HUES64 (cell line): ENCODE data around the gene SNRPA.

Source experiments
- H3K27ac ChIP-seq: 2 replicates; pipeline ENCODE4 v1.7.0; 2013; ENCODE audit warnings: low read depth, low read length, inconsistent platforms
- H3K27me3 ChIP-seq: 2 replicates; pipeline ENCODE4 v1.6.1; 2013; ENCODE audit warnings: mild to moderate bottlenecking, low read length; ENCODE audit not compliant: insufficient read depth
- H3K36me3 ChIP-seq: 2 replicates; pipeline ENCODE4 v1.6.1; 2013; ENCODE audit warnings: mild to moderate bottlenecking, low read length; ENCODE audit not compliant: insufficient read depth
- H3K4me1 ChIP-seq: 2 replicates; pipeline ENCODE4 v1.6.1; 2013; ENCODE audit warnings: mild to moderate bottlenecking, low read length, moderate library complexity; ENCODE audit not compliant: insufficient read depth
- H3K4me3 ChIP-seq: 2 replicates; pipeline ENCODE4 v1.5.1; 2013; ENCODE audit warnings: mild to moderate bottlenecking, low read length, moderate library complexity
- H3K9ac ChIP-seq: 2 replicates; pipeline ENCODE4 v1.6.1; 2013; ENCODE audit warnings: mild to moderate bottlenecking, low read depth, low read length
- H3K9me3 ChIP-seq: 2 replicates; pipeline ENCODE4 v1.6.1; 2013; ENCODE audit warnings: low read depth, low read length; ENCODE audit not compliant: insufficient read depth
- WGBS: fragments of 150-250, 120-280 bp; methylation state at CpG from one replicate; pipeline ENCODE4 v1.1.7; 2013; ENCODE audit warnings: missing lambda C conversion rate; 5-methylcytosine and 5-hydroxymethylcytosine counted together

Gene SNRPA

GRCh38 chr19:40739871-40740703 is 10.9 kb upstream of the SNRPA start:
- no peak overlapping the region for H3K27ac ChIP-seq

GRCh38 chr19:40740747-40741146 is 10.3 kb upstream of the SNRPA start:
- H3K27ac ChIP-seq = no peak overlapping the region
- peaks cover 8% of the 10 kb centered on the region for H3K4me1 ChIP-seq
- no peak overlapping the region for H3K4me3 ChIP-seq
- no peak overlapping the region for H3K9ac ChIP-seq
- peaks cover 43% of the 10 kb centered on the region for H3K36me3 ChIP-seq
- no peaks in the 10 kb centered on the region for H3K9me3 ChIP-seq
- H3K27me3 ChIP-seq = no peaks in the 10 kb centered on the region
- 86% methylated on average over 6 of the region's 6 CpGs for WGBS

More at GRCh38 chr19:40739871-40740703, 10.9 kb upstream of the SNRPA start:
- Histone ChIP-seq H3K9me3 (no peaks in the 10 kb centered on the region), H3K27me3 (no peaks in the 10 kb centered on the region), H3K36me3 (peaks cover 49% of the 10 kb centered on the region), H3K4me1 (peaks cover 4% of the 10 kb centered on the region), H3K9ac (no peak overlapping the region), H3K4me3 (no peak overlapping the region)
- WGBS = 85% methylated on average over 16 of the region's 16 CpGs

- no peaks in the 10 kb centered on the region for H3K9me3 ChIP-seq
- peaks cover 39% of the 10 kb centered on the region for H3K36me3 ChIP-seq
- no peak overlapping the region; the same call in 1 of the 2 replicates for H3K9ac ChIP-seq
- H3K27me3 ChIP-seq = no peaks in the 10 kb centered on the region
- H3K27ac ChIP-seq = no peak overlapping the region
- no peak overlapping the region for H3K4me3 ChIP-seq
- peaks cover 8% of the 10 kb centered on the region for H3K4me1 ChIP-seq
- 92% methylated on average over 10 of the region's 10 CpGs for WGBS
Measured at GRCh38 chr19:40741527-40742390, 9.2 kb upstream of the SNRPA start.

- no peak overlapping the region; the same call in 1 of the 2 replicates for H3K9ac ChIP-seq
- H3K9me3 ChIP-seq = no peaks in the 10 kb centered on the region
- no peak overlapping the region for H3K4me3 ChIP-seq
- WGBS = 94% methylated on average over 17 of the region's 17 CpGs
- peaks cover 8% of the 10 kb centered on the region for H3K4me1 ChIP-seq
- H3K36me3 ChIP-seq = peaks cover 32% of the 10 kb centered on the region
- H3K27ac ChIP-seq = no peak overlapping the region
- no peaks in the 10 kb centered on the region for H3K27me3 ChIP-seq
Measured at GRCh38 chr19:40742477-40742876, 8.5 kb upstream of the SNRPA start.

- H3K4me3 ChIP-seq = no peak overlapping the region
- H3K36me3 ChIP-seq = peaks cover 29% of the 10 kb centered on the region
- no peaks in the 10 kb centered on the region for H3K27me3 ChIP-seq
- no peaks in the 10 kb centered on the region for H3K9me3 ChIP-seq
- no peak overlapping the region for H3K9ac ChIP-seq
- peaks cover 8% of the 10 kb centered on the region for H3K4me1 ChIP-seq
- WGBS = 98% methylated on average over 12 of the region's 12 CpGs
- H3K27ac ChIP-seq = no peak overlapping the region
Measured at GRCh38 chr19:40742886-40743285, 8.1 kb upstream of the SNRPA start.

GRCh38 chr19:40743926-40744325 is 7.1 kb upstream of the SNRPA start:
- Histone ChIP-seq H3K9ac (no peak overlapping the region), H3K27ac (no peak overlapping the region), H3K4me3 (no peak overlapping the region), H3K36me3 (peaks cover 23% of the 10 kb centered on the region), H3K27me3 (no peaks in the 10 kb centered on the region), H3K4me1 (peaks cover 8% of the 10 kb centered on the region), H3K9me3 (no peaks in the 10 kb centered on the region)
- WGBS = 97% methylated on average over 10 of the region's 10 CpGs

GRCh38 chr19:40744554-40745401 is 6.2 kb upstream of the SNRPA start:
- 81% methylated on average over 16 of the region's 17 CpGs for WGBS
- Histone ChIP-seq H3K36me3 (peaks cover 16% of the 10 kb centered on the region), H3K27me3 (no peaks in the 10 kb centered on the region), H3K9ac (peak overlapping the region; percentile 38; the same call in 1 of the 2 replicates), H3K4me1 (peaks cover 13% of the 10 kb centered on the region), H3K9me3 (no peaks in the 10 kb centered on the region), H3K4me3 (no peak overlapping the region), H3K27ac (peak overlapping the region; percentile 38)

- Histone ChIP-seq H3K9me3 (no peaks in the 10 kb centered on the region), H3K9ac (peak overlapping the region; percentile 38; the same call in 1 of the 2 replicates), H3K4me1 (peaks cover 15% of the 10 kb centered on the region), H3K27me3 (no peaks in the 10 kb centered on the region), H3K4me3 (no peak overlapping the region), H3K36me3 (peaks cover 15% of the 10 kb centered on the region), H3K27ac (peak overlapping the region; percentile 38)
- WGBS = 82% methylated on average over 6 of the region's 7 CpGs
Measured at GRCh38 chr19:40745402-40745780, 5.6 kb upstream of the SNRPA start.

- Histone ChIP-seq H3K4me1 (peaks cover 15% of the 10 kb centered on the region), H3K4me3 (no peak overlapping the region), H3K9ac (no peak overlapping the region), H3K36me3 (peaks cover 7% of the 10 kb centered on the region), H3K27me3 (no peaks in the 10 kb centered on the region), H3K9me3 (no peaks in the 10 kb centered on the region), H3K27ac (no peak overlapping the region)
- WGBS = 96% methylated on average over 7 of the region's 7 CpGs
Measured at GRCh38 chr19:40747536-40747935, 3.5 kb upstream of the SNRPA start.

- Histone ChIP-seq H3K36me3 (peaks cover 22% of the 10 kb centered on the region), H3K4me1 (peaks cover 9% of the 10 kb centered on the region), H3K27ac (peak within 1 kb of the TSS; percentile 99), H3K9me3 (no peaks in the 10 kb centered on the region), H3K4me3 (peak within 1 kb of the TSS; percentile 88), H3K27me3 (no peaks in the 10 kb centered on the region), H3K9ac (peak within 1 kb of the TSS; percentile 99)
- 1% methylated on average over 43 of the region's 43 CpGs for WGBS
Measured at GRCh38 chr19:40750058-40750873, 737 bp upstream of the SNRPA start, which contains the start of gene ACTMAP. Gene ACTMAP (minus strand): TSS chr19:40750477. CDS start chr19:40749803, 674 bp downstream.
